ENCODE results near the gene ANKK1.

Gene ANKK1

DNA sequence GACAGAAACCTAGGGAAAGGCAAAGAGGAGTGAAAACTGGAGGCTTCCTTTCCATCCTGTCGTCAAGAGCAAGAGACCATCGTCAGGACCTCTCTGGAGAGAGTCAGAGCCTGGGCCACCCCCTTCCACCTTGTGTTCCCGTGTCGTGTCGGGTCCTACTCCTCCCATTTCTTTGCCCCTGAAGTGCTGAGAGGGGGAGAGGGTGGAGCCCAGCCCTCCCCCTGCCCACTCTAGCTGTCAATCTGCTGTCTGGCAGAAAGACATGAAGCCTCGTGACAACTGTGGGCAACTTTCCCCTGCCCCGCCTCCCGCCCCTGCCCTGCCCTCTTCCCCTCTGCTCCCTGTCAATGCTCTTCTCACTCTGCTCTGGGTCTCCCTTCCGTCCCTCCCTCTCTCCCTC is 20.6 kb downstream of the ANKK1 start:
- in situ Hi-C loops (cut with MboI; ENCODE audit: low sequenced_read_pairs) = no loop called here

DNA sequence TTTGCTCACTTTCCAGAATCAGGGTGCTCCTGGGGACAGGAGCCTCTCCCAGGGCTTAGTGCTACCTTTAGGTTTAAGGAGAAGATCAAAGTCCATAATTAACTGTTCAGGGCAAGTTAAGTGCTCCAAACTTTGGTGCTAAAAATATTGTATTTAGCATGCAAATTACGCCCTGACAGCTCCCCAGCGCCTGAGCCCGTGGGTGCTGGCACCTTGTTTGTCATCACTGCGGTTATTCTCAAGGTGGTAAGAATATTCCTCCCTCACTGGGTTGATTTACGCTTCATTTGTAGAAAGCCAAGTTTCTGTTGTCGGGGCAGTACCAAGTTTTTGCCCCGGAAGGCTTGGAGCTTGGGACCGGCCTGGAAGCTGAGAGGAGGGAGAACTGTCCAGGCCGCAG is 21.3 kb downstream of the ANKK1 start:
- in situ Hi-C loops (cut with MboI; ENCODE audit: low sequenced_read_pairs) = no loop called here

DNA sequence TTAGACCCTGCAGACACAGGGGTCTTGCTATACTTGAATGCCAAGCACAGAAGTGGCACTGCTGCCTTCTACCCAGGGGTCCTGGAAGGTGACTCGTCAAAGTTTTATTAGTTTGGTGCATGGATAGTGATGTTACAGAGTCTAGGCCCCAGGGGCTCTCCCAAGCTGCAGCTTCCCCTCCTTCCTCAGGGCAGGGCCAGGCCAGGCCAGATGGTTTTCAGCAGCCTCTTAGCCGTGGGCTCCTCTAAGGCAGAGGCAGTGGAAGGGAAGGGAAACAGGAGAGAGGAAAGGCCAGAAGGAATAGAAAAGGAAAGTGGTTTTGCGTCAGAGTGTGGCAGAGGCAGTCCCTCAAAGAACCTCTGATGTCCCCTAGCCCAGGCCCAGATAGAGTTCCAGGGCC is 21.9 kb downstream of the ANKK1 start:
- in situ Hi-C loops (cut with MboI; ENCODE audit: low sequenced_read_pairs) = no loop called here

DNA sequence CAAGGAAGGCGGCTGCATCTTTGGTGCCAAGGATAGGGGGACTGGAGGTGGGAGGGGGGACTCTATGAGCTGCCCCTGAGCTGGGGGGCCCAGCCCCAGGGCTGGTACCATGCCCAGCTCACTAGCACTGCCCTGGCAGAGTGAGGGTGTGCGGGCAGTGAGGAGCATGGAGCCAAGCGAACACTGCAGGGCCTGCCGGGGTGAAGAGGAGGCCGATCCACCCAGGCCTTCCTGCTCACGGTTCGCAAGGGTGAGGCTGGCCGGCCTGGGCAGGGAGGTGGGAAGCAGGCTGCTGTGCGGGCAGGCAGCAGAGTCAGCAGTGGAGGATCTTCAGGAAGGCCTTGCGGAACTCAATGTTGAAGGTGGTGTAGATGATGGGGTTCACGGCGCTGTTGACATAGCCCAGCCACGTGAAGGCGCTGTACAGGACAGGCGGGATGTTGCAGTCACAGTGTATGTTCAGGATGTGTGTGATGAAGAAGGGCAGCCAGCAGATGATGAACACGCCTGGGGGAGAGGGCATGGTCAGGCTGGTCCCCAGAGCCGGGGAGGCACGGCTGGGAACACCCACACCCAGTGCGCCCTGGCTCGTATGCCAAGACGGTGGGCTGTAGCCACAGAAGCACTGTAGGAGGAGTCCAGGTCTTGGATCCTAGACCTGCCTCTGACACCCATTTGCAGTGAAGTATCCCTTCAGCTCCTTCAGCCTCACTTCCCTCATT is 23.0 kb downstream of the ANKK1 start:
- in situ Hi-C loops (cut with MboI; ENCODE audit: low sequenced_read_pairs) = no loop called here

DNA sequence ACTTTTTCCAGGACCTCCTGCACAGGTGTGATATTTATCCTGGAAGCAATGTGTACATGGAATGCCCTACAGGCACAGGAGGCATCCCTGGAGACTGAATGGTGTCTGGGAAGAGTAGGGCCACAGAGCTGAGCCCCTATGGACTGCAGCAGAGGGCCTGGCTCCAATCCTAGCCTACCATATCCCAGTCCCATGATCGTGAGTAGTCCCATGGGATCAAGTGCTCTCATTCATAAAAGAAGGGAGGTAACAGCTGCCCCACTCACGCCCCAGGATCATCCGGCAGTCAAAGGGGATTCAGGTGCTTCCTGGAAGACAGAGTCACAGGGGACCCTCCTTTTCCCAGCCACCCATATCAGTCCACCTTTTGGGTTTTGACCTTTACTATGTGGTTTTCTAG is 24.0 kb downstream of the ANKK1 start:
- in situ Hi-C loops (cut with MboI; ENCODE audit: low sequenced_read_pairs) = no loop called here

DNA sequence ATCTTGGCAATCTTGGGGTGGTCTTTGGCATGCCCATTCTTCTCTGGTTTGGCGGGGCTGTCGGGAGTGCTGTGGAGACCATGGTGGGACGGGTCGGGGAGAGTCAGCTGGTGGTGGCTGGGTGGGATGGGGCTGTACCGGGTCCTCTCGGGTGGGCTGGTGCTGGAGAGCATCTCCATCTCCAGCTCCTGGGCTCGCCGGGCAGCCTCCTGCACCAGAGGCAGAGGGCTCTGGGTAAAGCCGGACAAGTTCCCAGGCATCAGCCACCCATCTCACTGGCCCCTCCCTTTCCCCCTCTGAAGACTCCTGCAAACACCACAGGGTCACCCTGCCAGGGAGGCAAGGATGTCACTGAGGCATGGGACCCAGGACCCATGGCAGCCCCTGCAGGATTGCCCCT is 25.1 kb downstream of the ANKK1 start:
- in situ Hi-C loops (cut with MboI; ENCODE audit: low sequenced_read_pairs) = no loop called here

DNA sequence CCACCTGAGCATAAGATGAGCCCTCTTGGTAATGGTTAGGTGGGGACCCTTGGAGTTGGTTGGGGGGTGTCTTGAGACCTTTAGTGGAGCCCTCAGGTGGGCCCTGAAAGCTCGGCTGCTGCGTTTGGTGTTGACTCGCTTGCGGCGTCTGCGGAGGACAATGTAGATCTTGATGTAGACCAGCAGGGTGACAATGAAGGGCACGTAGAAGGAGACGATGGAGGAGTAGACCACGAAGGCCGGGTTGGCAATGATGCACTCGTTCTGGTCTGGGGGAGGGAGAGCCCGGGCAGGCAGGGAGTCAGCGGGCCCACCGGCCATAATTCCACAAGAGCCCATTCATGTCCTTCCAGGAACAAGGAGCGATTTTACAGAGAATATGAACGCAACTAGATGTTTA is 27.8 kb downstream of the ANKK1 start:
- in situ Hi-C loops (cut with MboI; ENCODE audit: low sequenced_read_pairs) = no loop called here

DNA sequence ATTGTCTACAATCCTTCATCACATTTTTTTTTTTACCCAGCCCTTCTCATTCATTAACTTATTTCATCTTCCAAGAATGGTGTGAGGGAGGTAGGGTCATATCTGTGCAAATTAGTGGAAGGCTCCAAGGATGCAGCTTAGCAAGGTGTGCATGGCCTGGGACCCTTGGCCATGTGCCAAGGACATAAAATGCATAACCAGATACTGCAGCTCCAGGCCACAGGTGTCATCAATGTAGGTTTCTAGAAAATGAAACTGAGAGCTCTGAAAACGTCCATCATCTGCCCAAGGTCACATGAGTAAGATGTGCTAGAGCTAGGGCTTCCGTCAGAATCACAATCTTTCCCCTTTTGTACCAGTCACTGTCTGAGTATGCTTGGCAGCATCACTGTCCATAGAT is 29.8 kb downstream of the ANKK1 start:
- in situ Hi-C loops (cut with MboI; ENCODE audit: low sequenced_read_pairs) = no loop called here

DNA sequence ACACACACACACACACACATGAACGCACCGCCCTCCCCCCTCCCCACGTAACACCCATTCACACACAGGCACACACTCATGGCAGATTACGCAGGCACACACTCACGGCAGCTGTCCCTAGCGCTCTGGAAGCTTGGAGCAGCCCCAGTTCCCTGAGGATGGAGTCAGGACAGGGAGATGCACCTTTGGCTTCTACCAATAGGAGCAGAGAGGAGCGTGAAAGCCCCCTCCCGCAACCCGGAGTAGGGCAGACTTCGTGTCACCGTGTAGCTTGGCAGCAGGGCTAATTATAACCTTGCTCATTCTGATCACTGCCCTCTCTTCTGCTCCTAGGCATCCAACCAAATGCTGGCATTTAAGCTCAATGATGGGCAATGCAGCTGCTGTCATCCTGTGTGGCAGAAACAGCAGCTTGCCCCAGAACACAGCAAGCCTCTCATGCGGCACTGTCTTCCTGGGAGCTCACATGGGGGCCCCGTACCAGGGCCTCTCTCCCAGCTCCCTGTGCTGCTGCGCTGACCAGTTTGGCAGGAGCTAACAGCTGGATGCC is 31.9 kb downstream of the ANKK1 start:
- in situ Hi-C loops (cut with MboI; ENCODE audit: low sequenced_read_pairs) = no loop called here

DNA sequence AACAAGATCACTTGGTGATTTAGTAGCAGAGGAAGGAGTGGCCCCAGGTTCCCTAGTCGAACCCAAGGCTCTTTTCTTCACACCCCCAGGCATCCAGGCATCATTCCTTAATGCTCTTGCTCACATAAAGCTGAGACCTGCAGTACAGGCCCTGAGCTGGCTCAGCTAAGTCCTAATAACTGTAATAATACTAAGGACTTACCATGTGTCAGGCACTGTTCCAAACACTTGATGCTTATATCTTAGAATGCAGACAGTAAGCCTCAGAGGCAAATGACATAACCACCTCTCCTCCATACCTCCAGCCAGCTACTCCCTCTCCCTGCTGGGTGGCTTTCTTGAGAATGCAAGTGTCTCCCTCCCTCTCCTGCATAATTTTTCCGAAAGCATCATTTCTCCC is 33.2 kb downstream of the ANKK1 start:
- in situ Hi-C loops (cut with MboI; ENCODE audit: low sequenced_read_pairs) = no loop called here

DNA sequence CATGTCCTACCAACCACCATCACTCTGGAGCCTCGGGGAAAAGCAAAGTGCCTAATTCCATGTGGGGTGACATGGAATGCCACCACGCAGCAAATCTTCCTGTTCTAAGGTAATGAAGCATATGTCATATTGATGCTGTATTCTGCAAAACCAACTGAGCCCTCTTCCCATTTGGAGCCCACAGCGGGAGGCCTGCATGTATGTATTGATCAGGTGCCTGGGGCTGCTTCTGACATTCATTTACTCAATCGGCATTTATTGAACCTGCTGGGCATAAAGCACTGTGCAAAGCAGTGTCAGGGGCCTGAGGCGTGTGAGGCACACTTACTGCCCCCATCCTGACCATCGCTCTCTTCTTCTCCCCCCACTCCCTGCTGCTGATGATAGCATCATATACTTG is 39.1 kb downstream of the ANKK1 start:
- in situ Hi-C loops (cut with MboI; ENCODE audit: low sequenced_read_pairs) = no loop called here

DNA sequence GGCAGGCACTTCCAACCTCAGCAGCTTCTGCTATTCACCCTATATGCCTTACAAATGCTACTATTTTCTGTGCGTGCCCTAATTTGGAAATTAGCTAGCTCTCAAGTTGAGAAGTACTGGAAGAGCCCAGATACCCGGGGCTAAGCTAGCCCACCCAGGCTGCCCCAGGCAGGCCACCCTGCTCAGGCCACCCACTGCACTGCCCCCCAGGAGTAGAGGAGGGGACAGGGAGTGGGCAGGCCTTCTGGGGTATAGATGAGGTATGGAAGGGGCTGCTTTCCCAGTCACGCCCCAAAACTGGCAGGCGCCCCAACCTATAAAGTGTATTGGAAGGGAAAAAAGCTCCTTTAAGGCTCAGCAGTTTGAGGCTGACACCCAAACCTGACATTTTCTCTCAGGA is 44.2 kb downstream of the ANKK1 start:
- in situ Hi-C loops (cut with MboI; ENCODE audit: low sequenced_read_pairs) = no loop called here

DNA sequence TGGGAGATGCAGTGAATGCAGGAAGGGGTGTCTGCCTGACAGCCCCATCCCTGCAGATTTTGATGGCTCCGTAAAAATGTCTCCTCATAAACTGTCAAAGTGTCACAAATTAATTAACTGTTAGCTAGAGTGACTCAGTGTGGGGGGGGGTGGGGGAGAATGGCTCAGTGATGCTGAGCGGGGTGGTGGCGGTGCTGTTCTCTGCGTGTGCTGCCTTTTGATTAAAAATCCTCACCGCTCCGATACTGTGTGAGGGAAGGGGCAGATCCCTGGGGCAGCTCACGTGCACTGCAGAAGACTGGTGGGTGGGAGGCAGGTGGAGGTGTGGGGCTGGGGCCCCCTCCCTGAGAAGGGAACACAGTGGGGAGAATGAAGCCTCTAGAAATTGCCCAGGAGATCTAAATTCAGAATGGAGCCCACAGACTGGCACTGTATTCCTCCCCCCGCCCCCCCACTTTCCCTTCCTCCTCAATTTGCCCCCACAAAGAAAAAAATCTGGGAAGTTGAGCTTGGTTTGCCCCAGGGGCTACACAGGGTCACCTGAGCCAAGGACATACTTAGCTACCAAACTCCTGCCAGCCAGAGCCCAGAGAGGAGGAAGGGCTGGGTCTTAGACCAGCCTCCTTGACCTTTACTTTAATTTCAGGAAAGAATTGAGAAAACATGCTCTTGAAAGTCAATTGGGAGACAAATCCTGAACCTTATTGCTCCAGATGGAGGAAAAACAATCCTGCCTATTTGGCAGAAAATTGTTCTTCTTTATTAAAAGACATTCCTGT is 47.8 kb downstream of the ANKK1 start:
- in situ Hi-C loops (cut with MboI; ENCODE audit: low sequenced_read_pairs) = no loop called here

DNA sequence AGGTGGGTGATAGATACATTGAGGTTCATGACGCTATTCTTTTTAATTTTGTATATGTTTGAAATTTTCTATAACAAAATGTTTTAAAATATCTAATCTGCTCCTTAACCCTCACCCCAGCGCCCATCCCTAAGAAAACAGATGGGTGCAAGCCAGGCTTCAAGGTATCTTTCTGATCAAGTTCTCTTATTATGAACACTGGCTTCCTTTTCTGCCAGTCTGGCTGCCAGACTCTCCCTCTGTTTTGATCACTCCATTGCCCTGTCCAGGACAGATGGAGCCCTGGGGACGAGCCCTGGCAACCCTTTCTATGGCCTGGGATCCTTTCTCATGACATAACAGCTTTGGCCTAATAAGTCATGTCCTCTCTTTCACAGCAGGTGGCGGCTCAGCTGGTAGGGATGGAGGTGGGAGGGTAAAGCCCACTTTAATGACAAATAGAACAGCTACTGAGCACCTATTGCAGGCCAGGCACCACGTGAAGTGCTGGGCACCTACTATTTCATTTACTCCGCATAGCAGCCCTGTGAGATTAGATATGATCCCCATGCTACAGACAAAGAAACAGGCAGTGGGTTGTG is 49.2 kb downstream of the ANKK1 start:
- in situ Hi-C loops (cut with MboI; ENCODE audit: low sequenced_read_pairs) = no loop called here

DNA sequence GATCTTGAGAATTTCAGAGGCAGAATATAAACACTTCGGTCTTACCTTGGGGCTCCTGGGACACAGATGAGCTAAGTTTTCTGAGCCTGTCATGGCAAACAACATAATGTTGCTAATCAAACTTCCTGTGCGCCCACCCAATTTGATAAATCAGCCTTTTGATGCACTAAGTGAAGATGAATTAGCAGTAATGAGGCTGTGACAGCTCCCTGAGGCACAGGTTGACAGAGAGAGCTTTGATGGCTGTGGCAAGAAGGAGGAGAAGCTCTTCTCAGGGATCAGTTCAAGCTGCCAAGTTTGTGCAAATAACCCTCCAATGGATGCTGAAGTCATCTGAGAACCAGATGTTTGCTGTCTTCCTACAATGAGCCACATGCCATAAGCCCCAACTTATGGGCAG is 53.2 kb downstream of the ANKK1 start:
- in situ Hi-C loops (cut with MboI; ENCODE audit: low sequenced_read_pairs) = no loop called here

DNA sequence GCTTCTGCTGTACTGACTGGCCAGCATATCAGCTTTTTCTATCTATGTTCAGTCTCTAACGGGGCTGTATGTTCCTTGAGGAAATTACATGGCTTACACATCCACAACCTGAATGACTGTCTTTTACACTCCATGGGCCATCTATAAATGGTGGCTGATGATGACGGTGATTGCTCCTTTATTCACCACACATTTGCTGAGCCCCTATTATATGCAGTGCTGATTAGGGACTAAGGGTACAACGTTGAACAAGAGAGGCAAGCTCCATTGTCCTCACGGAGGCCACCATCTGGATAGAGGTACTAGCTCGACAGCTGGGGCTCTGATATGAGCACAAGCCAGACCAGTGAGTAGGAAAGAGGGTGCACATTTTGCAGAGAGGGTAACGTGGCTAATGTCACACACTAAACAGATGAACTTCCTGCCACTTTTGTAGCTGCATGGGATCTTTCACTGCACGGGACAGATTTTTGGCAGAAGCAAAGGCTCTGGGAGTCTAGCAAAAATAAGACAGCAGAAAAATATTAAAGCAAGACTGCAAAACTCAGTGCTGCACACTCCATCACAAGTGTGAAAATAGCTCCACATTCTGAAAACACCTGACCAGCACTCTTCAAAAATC is 57.0 kb downstream of the ANKK1 start:
- in situ Hi-C loops (cut with MboI; ENCODE audit: low sequenced_read_pairs) = no loop called here

DNA sequence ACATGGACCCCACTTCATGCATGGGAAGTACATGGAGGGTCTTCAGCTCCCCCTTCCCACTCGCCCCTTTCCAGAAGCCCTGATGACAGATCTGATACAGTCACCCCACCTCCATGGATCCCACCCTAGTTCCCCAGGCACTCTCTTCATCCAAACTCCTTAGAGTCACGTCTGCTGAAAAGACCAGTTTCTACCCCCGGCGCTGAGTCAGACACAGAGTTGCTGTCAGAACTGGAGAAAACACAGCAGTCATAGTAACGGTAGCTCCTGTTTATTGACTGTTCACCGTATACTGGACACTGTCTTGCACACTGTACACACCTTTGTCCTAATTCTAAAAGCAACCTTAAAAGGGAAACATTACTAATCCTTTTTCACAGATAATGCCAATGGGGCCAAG is 58.5 kb downstream of the ANKK1 start:
- in situ Hi-C loops (cut with MboI; ENCODE audit: low sequenced_read_pairs) = no loop called here

DNA sequence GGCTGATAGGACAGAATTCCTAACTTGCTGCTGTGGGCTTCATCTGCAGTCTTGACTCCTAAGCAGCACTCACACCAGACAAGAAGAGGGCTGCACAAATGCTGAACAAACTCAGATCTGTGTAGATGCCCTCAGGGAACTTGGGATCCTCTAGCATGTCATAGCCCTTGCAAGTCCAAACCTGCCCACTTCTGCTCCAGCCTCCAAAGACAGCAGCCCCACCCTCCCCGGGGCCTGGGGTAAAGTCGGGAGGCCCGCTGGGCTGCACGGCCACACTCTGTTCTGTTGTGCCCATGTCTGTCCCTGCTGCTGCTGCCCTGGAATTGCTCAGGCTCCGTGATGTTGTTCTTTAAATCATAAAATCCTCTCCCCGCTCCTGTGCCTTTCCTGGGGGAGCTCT is 59.4 kb downstream of the ANKK1 start:
- in situ Hi-C loops (cut with MboI; ENCODE audit: low sequenced_read_pairs) = no loop called here

DNA sequence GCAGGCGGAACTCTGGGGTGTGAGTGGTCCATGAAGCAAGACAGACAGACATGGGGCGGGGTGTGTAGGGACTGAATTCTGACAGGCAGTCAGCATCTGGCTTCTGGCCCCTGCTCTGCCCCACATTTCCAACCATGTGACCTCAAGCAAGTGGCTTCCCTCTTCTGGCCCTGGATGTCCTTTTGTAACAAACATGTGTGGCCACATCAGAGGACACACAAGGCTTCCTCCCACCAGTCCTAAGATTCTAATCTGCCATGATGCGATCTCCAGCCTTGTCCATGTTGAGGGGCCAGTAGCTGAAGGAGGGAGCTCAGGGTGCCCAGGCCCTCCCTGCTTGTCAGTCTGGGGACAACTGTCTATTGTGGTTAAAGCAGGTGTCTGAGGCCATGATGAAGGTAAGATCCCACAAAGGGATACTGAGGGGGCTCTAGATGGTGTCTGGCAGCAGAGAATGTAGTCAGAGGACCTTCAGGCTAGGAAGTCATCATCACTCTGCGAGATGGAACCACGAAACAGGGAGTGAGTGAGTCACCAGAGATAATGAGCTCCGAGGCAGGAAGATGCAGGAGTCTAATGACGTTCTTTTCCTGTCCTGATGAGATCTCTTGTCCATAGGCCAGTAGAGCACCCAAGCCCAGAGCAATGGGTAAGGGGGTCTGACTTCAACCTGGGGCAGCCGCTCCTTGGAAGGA is 60.2 kb downstream of the ANKK1 start:
- in situ Hi-C loops (cut with MboI; ENCODE audit: low sequenced_read_pairs) = no loop called here

DNA sequence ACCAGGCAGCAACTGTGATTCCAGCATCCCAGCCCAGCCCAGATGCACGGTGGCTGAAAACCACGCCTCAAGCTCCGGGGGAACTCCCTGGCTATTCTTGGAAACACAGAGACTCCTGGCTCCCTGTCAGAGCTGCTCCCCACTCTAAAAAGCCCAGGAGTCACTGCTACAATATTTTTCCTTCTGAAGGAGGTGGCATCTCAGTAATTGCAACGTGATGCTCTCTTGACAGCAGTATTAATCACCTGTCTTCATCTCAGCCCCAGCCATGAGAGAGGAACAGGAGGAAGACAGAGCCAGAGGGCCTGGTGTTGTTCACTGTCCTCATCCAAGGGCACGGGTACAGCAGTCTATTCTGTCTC is 60.7 kb downstream of the ANKK1 start:
- in situ Hi-C loops (cut with MboI; ENCODE audit: low sequenced_read_pairs) = no loop called here

DNA sequence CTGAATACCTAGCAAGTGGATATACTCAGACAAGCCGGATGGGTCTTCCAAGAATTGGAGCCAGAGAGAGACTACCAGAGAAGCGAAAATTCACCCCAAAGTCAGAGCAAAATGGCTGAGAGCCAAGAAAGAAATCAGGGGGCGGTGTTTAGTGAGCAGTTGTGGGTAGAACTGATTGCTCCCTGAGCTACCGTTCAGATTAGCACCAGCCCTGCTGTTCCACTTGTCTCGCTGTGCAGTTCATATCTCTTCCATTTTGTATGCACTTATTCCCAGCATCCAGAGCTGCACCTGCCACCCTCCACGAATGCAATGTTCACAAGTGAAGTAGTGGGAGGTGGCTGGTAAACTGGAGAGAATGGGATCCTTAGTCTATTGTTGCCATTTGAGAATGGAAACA is 62.2 kb downstream of the ANKK1 start:
- in situ Hi-C loops (cut with MboI; ENCODE audit: low sequenced_read_pairs) = no loop called here
